Measurements from ENCODE around the gene ZNF688.
"Not testable (repeated sequence)": the region's sequence is repeated elsewhere in the genome, so short reads cannot be mapped to it uniquely, and the experiment has no call there.

ZNF688 gene

DNA sequence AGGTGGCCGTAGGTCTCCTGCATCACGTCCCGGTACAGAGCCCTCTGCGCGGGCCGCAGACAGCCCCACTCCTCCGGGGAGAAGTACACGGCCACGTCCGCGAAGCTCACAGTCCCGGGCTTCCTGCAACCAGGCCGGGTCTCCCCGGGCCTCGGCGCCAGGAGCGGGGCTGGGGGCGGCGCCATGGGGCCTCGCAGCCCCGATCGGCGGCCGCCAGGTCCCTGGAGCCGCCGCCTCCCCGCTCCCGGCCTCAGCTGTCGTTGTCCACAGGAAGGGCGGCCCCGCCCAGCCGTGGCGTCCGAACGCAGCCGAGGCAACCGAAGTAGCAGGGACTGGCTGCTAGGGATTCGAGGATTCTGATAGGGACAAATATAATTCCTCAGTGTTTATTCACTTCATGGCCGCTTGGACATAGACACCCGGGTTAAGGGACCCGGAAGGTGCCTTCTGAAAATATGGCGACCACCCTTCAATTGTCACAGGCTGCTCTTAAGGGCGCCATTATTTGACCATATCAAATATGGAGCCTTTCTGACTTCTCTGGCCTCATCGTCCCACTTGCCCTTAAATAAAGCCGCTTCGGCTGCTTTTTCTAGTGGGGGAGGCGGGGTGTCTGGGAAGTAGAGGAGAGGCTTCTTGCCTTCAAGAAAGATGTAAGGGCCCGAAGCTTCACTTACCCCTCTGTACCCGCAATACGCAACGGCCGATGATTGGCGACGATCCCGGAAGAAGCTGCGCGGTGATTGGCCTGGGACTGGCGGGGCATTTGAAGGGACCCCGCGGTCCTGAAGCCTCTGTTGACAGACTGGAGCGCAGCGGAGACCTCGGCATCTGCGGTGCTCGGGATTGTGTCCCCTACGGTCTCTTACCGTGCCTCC is at the start of gene ZNF688:
TSS of gene ZNF688 (minus strand) at position 270 of the 878 bp plus-strand sequence. CDS start at position 185, 85 bp downstream.
- DNase-seq: peak; percentile 98

DNA sequence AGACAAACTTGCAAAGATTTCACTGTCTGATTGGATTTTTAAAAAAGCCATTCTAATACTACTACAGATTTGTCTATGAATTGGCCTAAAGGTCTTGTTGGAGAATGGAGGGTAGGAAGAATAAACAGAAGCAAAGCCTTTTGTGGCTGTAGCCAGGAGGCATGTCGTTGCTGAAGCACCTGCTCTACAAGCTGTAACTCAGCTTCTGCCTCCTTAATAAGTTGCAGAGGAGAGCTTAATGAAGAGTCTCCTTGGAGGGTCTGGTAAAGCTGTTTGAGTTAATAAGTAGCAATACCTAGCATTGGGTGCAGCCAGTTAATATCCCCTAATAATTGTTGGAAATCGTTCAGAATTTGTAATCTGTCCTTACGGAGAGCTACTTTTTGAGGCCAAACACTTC is 48.7 kb upstream of the ZNF688 start:
- no peak for DNase-seq

- no peak for DNase-seq
Observed at GRCh38 chr16:30619638-30620037, 48.1 kb upstream of the ZNF688 start.

GRCh38 chr16:30619202-30619601 is 47.7 kb upstream of the ZNF688 start:
- DNase-seq: no peak

DNA sequence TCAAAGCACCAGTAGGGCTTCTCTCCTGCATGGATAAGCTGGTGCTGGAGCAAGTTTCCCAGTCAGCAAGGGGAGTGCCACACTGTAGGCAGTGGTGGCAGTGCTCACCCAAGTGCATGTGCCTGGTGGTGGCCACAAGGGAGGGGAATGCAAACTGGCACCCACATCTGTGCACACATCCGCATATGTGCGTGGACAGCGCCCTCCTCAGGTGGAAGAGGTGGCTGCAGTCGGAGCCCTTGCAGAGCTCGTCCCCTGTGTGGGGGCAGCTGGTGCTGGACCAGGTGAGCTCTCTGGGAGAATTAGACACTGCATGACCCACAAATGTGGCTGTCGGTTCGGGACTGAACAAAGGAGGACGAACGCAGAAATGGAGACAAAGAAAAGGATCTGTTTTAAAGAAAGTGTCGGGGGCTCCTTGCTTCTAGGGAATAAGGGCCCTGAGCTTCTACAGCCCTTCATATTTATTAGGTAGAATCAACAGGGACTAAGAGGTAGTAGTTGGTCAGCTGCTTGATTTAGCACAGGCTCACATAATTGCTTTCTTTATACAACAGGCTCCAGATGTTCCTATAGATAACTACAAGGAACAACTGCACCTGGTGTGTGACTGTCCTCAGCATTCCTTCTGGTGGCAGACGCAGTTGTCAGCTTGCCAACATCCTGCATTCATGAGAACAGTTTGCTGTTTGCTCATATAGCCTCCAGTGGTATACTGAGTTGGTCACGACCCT is 44.0 kb upstream of the ZNF688 start:
- peak; percentile 72 for DNase-seq

GRCh38 chr16:30609926-30610839 is 38.7 kb upstream of the ZNF688 start, which contains the start of gene ZNF689:
Gene ZNF689 (minus strand): TSS chr16:30610389. CDS start chr16:30610041, 348 bp downstream.
- DNase-seq: peak; percentile 94

DNA sequence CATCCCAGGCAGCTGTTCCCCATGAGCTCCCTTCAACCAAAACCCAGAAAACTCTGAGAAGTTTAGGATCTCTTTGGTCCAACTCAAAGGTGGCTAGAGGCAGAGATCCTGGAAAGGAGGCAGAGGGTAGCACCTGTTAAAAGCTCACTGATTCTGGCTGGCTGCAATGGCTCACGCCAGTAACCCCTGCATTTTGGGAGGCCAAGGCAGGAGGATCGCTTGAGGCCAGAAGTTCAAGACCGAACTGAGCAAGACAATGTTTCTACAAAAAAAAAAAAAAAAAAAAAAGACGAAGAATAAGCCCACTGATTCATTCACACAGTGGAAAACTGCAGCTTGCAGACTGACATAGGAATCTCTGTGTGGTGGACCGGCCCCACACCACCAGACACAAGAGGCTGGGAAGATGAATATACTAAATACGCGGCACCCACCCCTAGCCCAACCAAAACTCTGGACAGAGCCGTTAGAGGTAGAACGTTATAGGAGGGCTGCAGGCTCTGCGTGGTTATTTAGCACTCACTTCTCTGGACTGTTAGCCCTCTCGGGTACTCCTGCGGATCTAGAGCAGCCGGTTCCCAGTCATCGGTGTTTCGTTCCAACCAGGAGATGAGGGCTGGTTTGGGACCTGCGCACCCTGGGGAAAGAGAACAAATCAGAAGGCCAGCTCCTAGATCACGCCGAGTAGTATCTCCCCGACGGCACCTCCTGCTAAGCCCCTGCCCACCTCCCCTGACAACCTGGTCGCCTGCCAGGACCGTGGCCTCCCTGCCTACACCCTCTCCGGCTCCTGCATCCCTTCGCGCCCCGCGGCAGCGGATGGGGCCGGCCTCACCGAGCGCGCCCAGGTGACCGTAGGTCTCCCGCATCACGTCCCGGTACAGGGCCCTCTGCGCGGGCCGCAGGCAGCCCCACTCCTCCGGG is 37.8 kb upstream of the ZNF688 start:
- DNase-seq: peak; percentile 31

GRCh38 chr16:30606004-30606403 is 34.5 kb upstream of the ZNF688 start:
- DNase-seq: no peak

DNA sequence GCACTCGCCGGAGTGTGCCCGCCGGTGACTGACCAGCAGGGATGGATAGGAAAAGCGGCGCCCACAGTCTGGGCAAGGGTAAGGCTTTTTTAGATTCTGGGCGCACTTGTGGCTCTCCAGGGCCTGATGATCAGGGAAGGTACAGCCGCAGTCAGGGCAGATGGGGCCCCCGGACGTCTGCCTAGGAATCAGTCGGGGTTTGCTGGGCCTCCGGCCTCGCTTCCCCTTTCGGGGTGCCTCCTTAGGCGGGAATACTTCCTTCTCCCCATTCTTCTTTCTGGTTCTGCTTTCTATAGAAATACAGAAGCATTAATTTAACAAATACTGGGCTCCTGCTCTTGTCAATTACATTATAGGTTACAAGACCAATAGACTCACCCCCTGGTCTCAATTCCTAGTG is 33.6 kb upstream of the ZNF688 start:
- no peak for DNase-seq

- DNase-seq: no peak
Observed at GRCh38 chr16:30604316-30604947, 32.9 kb upstream of the ZNF688 start.

DNA sequence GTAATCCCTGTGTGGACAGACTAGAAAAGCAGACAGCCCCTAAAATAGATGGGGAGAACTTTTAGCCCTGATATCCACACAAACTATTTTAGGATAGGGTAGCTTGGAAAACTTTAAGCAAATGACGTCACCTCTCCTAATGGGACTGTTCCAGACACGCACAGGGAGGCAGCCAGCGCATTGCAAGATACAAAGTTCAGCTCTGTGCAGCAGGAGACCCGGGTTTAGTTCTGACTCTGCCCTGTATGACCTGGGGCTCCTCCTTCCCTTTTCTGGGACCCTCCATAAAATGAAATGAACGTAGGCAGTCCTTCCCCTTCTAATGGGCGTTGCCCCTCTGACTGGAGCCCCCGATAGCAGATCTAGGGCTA is 32.4 kb upstream of the ZNF688 start:
- DNase-seq: no peak

- DNase-seq: no peak
Observed at GRCh38 chr16:30602616-30603277, 31.2 kb upstream of the ZNF688 start.

DNA sequence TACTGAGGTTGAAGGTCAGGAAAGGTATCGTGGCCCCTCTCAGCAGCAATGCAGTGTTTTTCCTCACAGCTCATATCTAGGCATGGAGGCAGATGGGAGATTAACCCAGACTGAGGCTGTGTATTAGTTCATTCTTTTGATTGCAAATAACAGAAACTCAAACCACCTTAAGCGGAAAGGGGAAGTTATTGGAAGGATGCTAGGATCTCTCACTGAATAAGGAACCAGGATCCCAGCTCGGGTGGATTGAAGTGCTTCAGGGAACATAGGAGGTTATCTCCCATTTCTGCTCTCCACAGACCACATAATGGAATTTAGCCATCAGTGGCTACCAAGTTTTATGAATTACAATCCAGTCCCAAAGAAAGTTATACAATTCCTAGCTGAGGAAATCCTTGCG is 30.5 kb upstream of the ZNF688 start:
- no peak for DNase-seq

GRCh38 chr16:30600929-30601328 is 29.4 kb upstream of the ZNF688 start:
- DNase-seq: no peak

DNA sequence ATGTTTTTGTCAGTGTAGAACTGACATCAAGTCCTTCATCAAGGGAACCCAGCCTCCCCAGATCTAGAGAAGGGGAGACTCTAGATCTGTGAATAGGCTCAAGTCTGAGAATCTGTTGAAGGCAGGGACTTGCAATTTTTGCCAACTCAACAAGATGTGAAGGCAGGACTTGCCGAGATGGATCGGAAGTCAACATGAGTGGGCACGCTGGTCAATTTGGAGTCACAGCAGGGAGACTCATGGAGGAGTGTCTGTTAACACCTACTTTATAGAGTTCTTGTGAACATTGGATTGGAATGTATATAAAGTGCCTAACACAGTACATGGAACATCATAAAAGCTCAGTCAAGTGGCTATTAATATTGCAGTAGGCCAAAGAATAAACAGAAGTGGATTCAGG is 28.7 kb upstream of the ZNF688 start:
- DNase-seq: no peak

- DNase-seq: no peak
Observed at GRCh38 chr16:30592871-30593270, 21.4 kb upstream of the ZNF688 start.

GRCh38 chr16:30590869-30591268 is 19.4 kb upstream of the ZNF688 start:
- DNase-seq: not testable (repeated sequence)

GRCh38 chr16:30589582-30589981 is 18.1 kb upstream of the ZNF688 start:
- not testable (repeated sequence) for DNase-seq

DNA sequence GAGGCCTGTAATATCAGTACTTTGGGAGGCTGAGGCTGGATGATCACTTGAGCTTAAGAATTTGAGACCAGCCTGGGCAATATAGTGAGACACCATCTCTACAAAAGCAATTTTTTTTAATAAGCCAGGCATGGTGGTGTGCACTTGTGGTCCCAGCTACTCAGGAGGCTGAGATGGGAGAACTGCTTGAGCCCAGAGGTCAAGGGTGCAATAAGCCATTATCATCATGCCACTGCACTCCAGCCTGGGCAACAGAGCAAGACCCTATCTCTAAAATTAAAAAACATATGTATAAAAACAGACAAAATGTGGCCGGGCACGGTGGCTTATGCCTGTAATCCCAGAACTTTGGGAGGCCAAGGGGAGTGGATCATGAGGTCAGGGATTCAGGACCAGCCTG is 17.1 kb upstream of the ZNF688 start:
- DNase-seq: no peak

GRCh38 chr16:30585400-30586191 is 14.1 kb upstream of the ZNF688 start, which contains the start of gene ZNF785:
Gene ZNF785 (minus strand): TSS chr16:30585697. CDS start chr16:30585611, 86 bp downstream.
- DNase-seq: peak; percentile 97

All from NCI-H1105 (cell line).